Uterus (tissue), 2 donors: ENCODE data around the gene MDM4.

Source experiments
- CTCF ChIP-seq, 4 experiments: fragments of 200-600 bp in 2 of 4; fragments of 450-650 bp in 2 of 4; sonication (generic) in 2 of 4; IDR thresholded peaks; one replicate each; pipeline ENCODE4 v1.5.1; 2016 to 2019; ENCODE audit warnings: antibody characterized with exemption in 4 of 4, mild to moderate bottlenecking in 2 of 4, moderate library complexity in 1 of 4
- POLR2A ChIP-seq, 2 donors: fragments of 450-650 bp; IDR thresholded peaks; one replicate each; pipeline ENCODE4 v1.6.1; 2016; ENCODE audit warnings: antibody characterized with exemption in 2 of 2, mild to moderate bottlenecking in 1 of 2, moderate library complexity in 1 of 2

GRCh38 chr1:204544321-204544720 lies 28.1 kb downstream of the MDM4 start:
- TF ChIP-seq POLR2A (IDR thresholded peaks at IDR 0.05): no peak
- no peak for TF ChIP-seq CTCF (IDR thresholded peaks at IDR 0.05)
